Measurements from ENCODE around the gene ECHDC3. TPM values are rescaled to one million over a fixed set of nuclear protein-coding genes. Genes with fewer than 3 reads are reported as not detected.
A peak's percentile ranks its signal among the peaks of the same experiment; 100 is the strongest.
"Not testable (repeated sequence)": the region's sequence is repeated elsewhere in the genome, so short reads cannot be mapped to it uniquely, and the experiment has no call there.

The ECHDC3 gene
- total RNA-seq, 3 donors from 2014 or later (not counting 1 experiment from before 2014, with no cell fraction given), result 0.38 to 4.8 TPM; not detected in 1

DNA sequence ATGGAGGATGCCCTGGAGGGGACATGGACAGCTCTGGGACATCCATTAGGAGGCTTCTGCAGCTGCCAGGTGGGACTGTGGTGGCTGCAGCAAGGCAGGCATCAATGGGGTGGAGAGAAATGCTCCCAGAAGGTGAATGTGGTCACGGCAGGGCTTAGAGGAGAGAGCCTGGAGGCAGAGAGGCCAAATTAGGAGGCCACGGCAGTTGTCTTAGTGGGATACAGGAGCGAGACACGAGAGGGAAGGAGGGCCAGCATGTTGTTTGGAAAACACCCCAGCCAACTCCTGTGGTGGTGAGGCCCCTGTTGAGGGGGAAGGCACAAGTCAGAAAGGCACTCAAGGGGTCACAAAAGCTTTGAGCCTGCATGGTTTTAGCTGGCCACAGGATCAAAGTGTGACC lies 14.6 kb upstream of the ECHDC3 start:
- intact Hi-C loops (cut with micrococcal nuclease), result no loop called here

DNA sequence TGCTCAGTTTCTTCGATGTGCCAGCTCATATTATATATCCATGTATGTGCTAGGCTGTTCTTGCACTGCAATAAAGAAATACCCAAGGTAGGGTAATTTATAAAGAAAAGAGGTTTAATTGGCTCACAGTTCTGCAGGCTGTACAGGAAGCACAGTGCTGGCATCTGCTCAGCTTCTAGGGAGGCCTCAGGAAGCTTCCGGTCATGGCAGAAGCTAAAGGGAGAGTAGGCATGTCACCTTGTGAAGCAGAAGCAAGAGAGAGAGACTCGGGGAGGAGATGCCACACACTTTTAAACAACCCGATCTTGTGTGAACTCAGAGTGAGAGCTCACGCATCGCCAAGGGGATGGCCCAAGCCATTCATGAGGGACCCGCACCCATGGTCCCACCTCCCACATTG lies 13.8 kb upstream of the ECHDC3 start:
- H3K27me3 Mint-ChIP-seq (ENCODE audit: low read depth in 2 of 2), result peaks cover 5 to 7% of the 10 kb centered on the region in 2 donors
- H3K27ac Mint-ChIP-seq, result no peak overlapping the region
- H3K9me3 Mint-ChIP-seq, result no peaks in the 10 kb centered on the region
- H3K4me3 Mint-ChIP-seq, result no peak overlapping the region
- no peaks in the 10 kb centered on the region for H3K36me3 Mint-ChIP-seq
- no peaks in the 10 kb centered on the region for H3K27me3 ChIP-seq (ENCODE audit: control insufficient read depth, insufficient read depth, low read length)
- no peak overlapping the region for H3K4me3 ChIP-seq (ENCODE audit: low read length)
- WGBS (ENCODE audit: insufficient coverage), result 93% methylated on average over 5 of the region's 7 CpGs
- no peaks in the 10 kb centered on the region for H3K4me1 ChIP-seq (ENCODE audit: control insufficient read depth, insufficient read depth, low read length)
- DNase-seq (no peak), ATAC-seq (no peak)
- no peaks in the 10 kb centered on the region for H3K36me3 ChIP-seq (ENCODE audit: control insufficient read depth, insufficient read depth, low read length)
- H3K9me3 ChIP-seq (ENCODE audit: control insufficient read depth, insufficient read depth, low read length), result peaks cover 6% of the 10 kb centered on the region
- peaks cover 5 to 6% of the 10 kb centered on the region in 2 donors for H3K4me1 Mint-ChIP-seq
- H3K27ac ChIP-seq (ENCODE audit: low read length), result no peak overlapping the region
- TF ChIP-seq, protein P1, sequence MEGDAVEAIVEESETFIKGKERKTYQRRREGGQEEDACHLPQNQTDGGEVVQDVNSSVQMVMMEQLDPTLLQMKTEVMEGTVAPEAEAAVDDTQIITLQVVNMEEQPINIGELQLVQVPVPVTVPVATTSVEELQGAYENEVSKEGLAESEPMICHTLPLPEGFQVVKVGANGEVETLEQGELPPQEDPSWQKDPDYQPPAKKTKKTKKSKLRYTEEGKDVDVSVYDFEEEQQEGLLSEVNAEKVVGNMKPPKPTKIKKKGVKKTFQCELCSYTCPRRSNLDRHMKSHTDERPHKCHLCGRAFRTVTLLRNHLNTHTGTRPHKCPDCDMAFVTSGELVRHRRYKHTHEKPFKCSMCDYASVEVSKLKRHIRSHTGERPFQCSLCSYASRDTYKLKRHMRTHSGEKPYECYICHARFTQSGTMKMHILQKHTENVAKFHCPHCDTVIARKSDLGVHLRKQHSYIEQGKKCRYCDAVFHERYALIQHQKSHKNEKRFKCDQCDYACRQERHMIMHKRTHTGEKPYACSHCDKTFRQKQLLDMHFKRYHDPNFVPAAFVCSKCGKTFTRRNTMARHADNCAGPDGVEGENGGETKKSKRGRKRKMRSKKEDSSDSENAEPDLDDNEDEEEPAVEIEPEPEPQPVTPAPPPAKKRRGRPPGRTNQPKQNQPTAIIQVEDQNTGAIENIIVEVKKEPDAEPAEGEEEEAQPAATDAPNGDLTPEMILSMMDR (IDR thresholded peaks at IDR 0.05), result no peak
- intact Hi-C loops (cut with micrococcal nuclease), result no loop called here

More for the DNA sequence above, 14.6 kb upstream of the ECHDC3 start:
- 85% methylated on average over 4 of the region's 4 CpGs for WGBS (ENCODE audit: insufficient coverage)
- H3K4me3 ChIP-seq (ENCODE audit: low read length), result no peak overlapping the region
- Mint-ChIP-seq H3K4me1 (peaks cover 5 to 6% of the 10 kb centered on the region in 2 donors), H3K36me3 (no peaks in the 10 kb centered on the region), H3K27ac (no peak overlapping the region), H3K4me3 (no peak overlapping the region), H3K9me3 (no peaks in the 10 kb centered on the region), H3K27me3 (ENCODE audit: low read depth in 2 of 2) (peaks cover 5 to 7% of the 10 kb centered on the region in 2 donors)
- peaks cover 6% of the 10 kb centered on the region for H3K9me3 ChIP-seq (ENCODE audit: control insufficient read depth, insufficient read depth, low read length)
- ATAC-seq, result no peak
- no peak for DNase-seq
- H3K27ac ChIP-seq (ENCODE audit: low read length), result no peak overlapping the region
- H3K27me3 ChIP-seq (ENCODE audit: control insufficient read depth, insufficient read depth, low read length), result no peaks in the 10 kb centered on the region
- H3K4me1 ChIP-seq (ENCODE audit: control insufficient read depth, insufficient read depth, low read length), result no peaks in the 10 kb centered on the region
- TF ChIP-seq, protein P1 (IDR thresholded peaks at IDR 0.05), result no peak
- H3K36me3 ChIP-seq (ENCODE audit: control insufficient read depth, insufficient read depth, low read length), result no peaks in the 10 kb centered on the region

DNA sequence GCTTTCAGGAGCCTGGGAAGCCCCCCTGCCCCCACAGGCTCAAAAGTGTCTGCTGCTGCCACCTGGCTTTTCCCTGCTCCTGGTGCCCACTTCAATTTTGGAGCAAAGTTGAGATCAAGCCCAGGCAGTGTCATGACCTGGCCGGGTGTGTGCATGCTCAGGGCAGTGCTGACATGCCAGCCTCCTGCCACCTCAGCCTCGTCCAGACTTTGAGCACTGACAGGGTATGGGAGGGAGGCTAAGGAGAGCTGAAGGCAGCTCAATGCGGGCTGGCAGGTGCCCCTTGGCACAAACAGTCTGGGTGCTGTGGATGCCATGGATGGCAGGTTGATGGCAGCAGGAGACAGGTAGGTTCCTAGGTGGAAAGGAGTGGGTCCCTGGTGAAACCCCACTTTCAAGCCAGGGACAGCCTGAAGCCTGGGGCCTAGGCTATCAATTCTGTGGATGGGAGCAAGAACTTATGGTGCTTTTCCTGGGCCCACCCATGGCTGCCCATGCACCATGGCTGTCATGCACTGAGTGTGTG lies 12.3 kb upstream of the ECHDC3 start:
- Mint-ChIP-seq H3K27ac (no peak overlapping the region), H3K4me3 (no peak overlapping the region), H3K27me3 (ENCODE audit: low read depth in 2 of 2) (peaks cover 5 to 7% of the 10 kb centered on the region in 2 donors), H3K4me1 (peaks cover 5 to 6% of the 10 kb centered on the region in 2 donors), H3K9me3 (no peaks in the 10 kb centered on the region), H3K36me3 (no peaks in the 10 kb centered on the region)
- Histone ChIP-seq H3K27me3 (ENCODE audit: control insufficient read depth, insufficient read depth, low read length) (no peaks in the 10 kb centered on the region), H3K27ac (ENCODE audit: low read length) (no peak overlapping the region), H3K9me3 (ENCODE audit: control insufficient read depth, insufficient read depth, low read length) (peaks cover 6% of the 10 kb centered on the region), H3K4me3 (ENCODE audit: low read length) (no peak overlapping the region), H3K36me3 (ENCODE audit: control insufficient read depth, insufficient read depth, low read length) (no peaks in the 10 kb centered on the region), H3K4me1 (ENCODE audit: control insufficient read depth, insufficient read depth, low read length) (no peaks in the 10 kb centered on the region)
- intact Hi-C loops (cut with micrococcal nuclease), result no loop called here
- DNase-seq (no peak), ATAC-seq (peak in 1 of 3 donors; percentile 17)
- 83% methylated on average over 3 of the region's 3 CpGs for WGBS (ENCODE audit: insufficient coverage)
- TF ChIP-seq, protein P1 (IDR thresholded peaks at IDR 0.05), result no peak

DNA sequence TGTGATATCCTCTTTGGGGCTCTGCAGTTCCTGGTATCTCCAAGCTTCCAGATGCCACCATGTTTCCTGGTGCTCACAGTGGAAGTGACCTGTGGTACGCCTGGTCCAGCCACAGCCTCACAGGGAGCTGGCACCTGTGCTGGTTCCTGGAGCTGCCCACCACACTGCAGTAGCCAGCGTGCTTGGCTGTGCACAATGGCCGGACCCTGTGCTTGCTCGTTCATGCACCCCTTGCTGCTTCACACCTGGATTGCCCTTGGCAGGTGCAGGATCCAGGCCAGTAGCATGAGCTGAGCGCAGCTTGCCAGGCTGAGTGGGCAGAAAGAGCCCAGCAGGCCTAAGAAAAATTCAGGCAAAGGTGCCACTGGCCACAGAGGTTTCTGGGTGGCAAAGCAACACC lies 11.4 kb upstream of the ECHDC3 start:
- Mint-ChIP-seq H3K4me3 (no peak overlapping the region), H3K27ac (no peak overlapping the region)
- no peak for ATAC-seq

DNA sequence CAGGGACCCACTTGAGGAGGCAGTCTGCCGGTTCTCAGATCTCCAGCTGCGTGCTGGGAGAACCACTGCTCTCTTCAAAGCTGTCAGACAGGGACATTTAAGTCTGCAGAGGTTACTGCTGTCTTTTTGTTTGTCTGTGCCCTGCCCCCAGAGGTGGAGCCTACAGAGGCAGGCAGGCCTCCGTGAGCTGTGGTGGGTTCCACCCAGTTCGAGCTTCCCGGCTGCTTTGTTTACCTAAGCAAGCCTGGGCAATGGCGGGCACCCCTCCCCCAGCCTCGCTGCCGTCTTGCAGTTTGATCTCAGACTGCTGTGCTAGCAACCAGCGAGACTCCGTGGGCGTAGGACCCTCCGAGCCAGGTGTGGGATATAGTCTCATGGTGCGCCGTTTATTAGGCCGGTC lies 5.4 kb upstream of the ECHDC3 start:
- H3K27ac ChIP-seq (ENCODE audit: low read length); H3K36me3 ChIP-seq (ENCODE audit: control insufficient read depth, insufficient read depth, low read length); H3K9me3 ChIP-seq (ENCODE audit: control insufficient read depth, insufficient read depth, low read length); ATAC-seq; H3K36me3 Mint-ChIP-seq; H3K4me3 Mint-ChIP-seq; intact Hi-C loops (cut with micrococcal nuclease); DNase-seq; H3K4me1 ChIP-seq (ENCODE audit: control insufficient read depth, insufficient read depth, low read length); H3K27ac Mint-ChIP-seq; H3K4me3 ChIP-seq (ENCODE audit: low read length); H3K9me3 Mint-ChIP-seq; H3K27me3 ChIP-seq (ENCODE audit: control insufficient read depth, insufficient read depth, low read length): not testable (repeated sequence)
- WGBS (ENCODE audit: insufficient coverage), result no CpG with 5 or more reads among the region's 15 CpGs
- peaks cover 5 to 15% of the 10 kb centered on the region in 2 donors for H3K4me1 Mint-ChIP-seq
- peaks cover 8 to 16% of the 10 kb centered on the region in 2 donors for H3K27me3 Mint-ChIP-seq (ENCODE audit: low read depth in 2 of 2)

More for the DNA sequence above, 11.4 kb upstream of the ECHDC3 start:
- Histone ChIP-seq H3K27ac (ENCODE audit: low read length) (no peak overlapping the region), H3K36me3 (ENCODE audit: control insufficient read depth, insufficient read depth, low read length) (no peaks in the 10 kb centered on the region), H3K4me3 (ENCODE audit: low read length) (no peak overlapping the region), H3K9me3 (ENCODE audit: control insufficient read depth, insufficient read depth, low read length) (peaks cover 6% of the 10 kb centered on the region), H3K4me1 (ENCODE audit: control insufficient read depth, insufficient read depth, low read length) (no peaks in the 10 kb centered on the region), H3K27me3 (ENCODE audit: control insufficient read depth, insufficient read depth, low read length) (no peaks in the 10 kb centered on the region)
- WGBS (ENCODE audit: insufficient coverage), result 97% methylated on average over 5 of the region's 5 CpGs
- Mint-ChIP-seq H3K9me3 (no peaks in the 10 kb centered on the region), H3K36me3 (no peaks in the 10 kb centered on the region), H3K4me1 (no peaks in the 10 kb centered on the region), H3K27me3 (ENCODE audit: low read depth in 2 of 2) (no peaks in the 10 kb centered on the region)
- intact Hi-C loops (cut with micrococcal nuclease), result no loop called here
- TF ChIP-seq, protein P1 (IDR thresholded peaks at IDR 0.05), result no peak
- DNase-seq, result no peak

Measured in natural killer cell (primary cell).